GM19467 (cell line): ENCODE measurements around the gene CHDH.

Experiments
- ATAC-seq: cut with Tn5 transposase; IDR thresholded peaks from one replicate; pipeline ENCODE4 v1.9.1; 2021; ENCODE audit warnings: mild to moderate bottlenecking, moderate library complexity; ENCODE audit not compliant: unreplicated experiment

The CHDH gene

GRCh38 chr3:53764026-53764775 lies 82.0 kb downstream of the CHDH start:
- no peak for ATAC-seq

GRCh38 chr3:53763353-53763752 lies 82.9 kb downstream of the CHDH start:
- ATAC-seq = no peak
